HepG2 (cell line): ENCODE data around the gene POU3F3. TPM values are rescaled to one million over a fixed set of nuclear protein-coding genes. Genes with fewer than 3 reads are reported as not detected.

Experiments used
- ATAC-seq: fragments of 200-7000 bp; cut with Tn5 transposase; 3 replicates; pipeline ENCODE4 v1.9.1; 2020; ENCODE audit warnings: mild to moderate bottlenecking, moderate library complexity
- BruUV-seq: library from RNA; stranded (reverse); fragments of 400-500 nt; replicated peaks from 2 replicates; lab custom pipeline; 2021; lab: Mats Ljungman, UMichigan
- CTCF ChIA-PET: fragments of 300-600 bp; formaldehyde crosslinking; extraction: SDS; loops from one replicate; lab custom pipeline; 2021; ENCODE audit warnings: low total read pairs, inconsistent platforms, low intra/inter-chr PET ratio; lab: Yijun Ruan, JAX
- POLR2A ChIA-PET: fragments of 350-600 bp; sonication (Branson Sonifier 250); formaldehyde crosslinking; loops from one replicate; lab custom pipeline; 2020; ENCODE audit warnings: antibody characterized with exemption, inconsistent platforms; lab: Yijun Ruan, JAX
- DNase-seq: peaks from one replicate; pipeline ENCODE4 v3.0.0-alpha.2; 2015; ENCODE audit warnings: low spot score
- FAIRE-seq: peaks from 3 replicates; lab custom pipeline; 2011; peaks lifted over from hg19 to GRCh38; lab: Jason Lieb, UNC
- H2AFZ ChIP-seq: one replicate; pipeline ENCODE4 v1.6.1; 2011; ENCODE audit warnings: low read length, inconsistent platforms
- H3K27ac ChIP-seq: fragments of 300-600 bp; 3 replicates; pipeline ENCODE4 v1.8.0; 2011; ENCODE audit warnings: mixed run types, mild to moderate bottlenecking, mixed read lengths, low read length, inconsistent platforms; ENCODE audit not compliant: insufficient read depth; ENCODE audit errors: extremely low read length
- H3K27me3 ChIP-seq, 2 experiments: fragments of 200-600 bp in 1 of 2; 2 replicates in 1 of 2; 3 replicates in 1 of 2; pipeline versions ENCODE4 v1.6.0 to v1.8.0; 2011; ENCODE audit warnings: low read length in 2 of 2, mild to moderate bottlenecking in 2 of 2, moderate library complexity in 2 of 2, inconsistent platforms in 1 of 2; ENCODE audit not compliant: insufficient read depth in 2 of 2, control insufficient read depth in 1 of 2
- H3K36me3 ChIP-seq, 2 experiments: fragments of 200-600 bp in 1 of 2; replicated peaks in 1 of 2; 2 replicates in 1 of 2; 3 replicates in 1 of 2; pipeline versions ENCODE4 v1.5.1 to v1.8.0; 2011; ENCODE audit warnings: low read length in 2 of 2, inconsistent platforms in 1 of 2; ENCODE audit not compliant: insufficient read depth in 2 of 2, control insufficient read depth in 1 of 2
- H3K4me1 ChIP-seq: 2 replicates; pipeline ENCODE4 v1.5.1; 2012; ENCODE audit warnings: low read length, inconsistent platforms; ENCODE audit not compliant: insufficient read depth
- H3K4me2 ChIP-seq: 2 replicates; pipeline ENCODE4 v1.6.0; 2011; ENCODE audit warnings: low read depth, low read length, inconsistent platforms
- H3K4me3 ChIP-seq, 3 experiments: fragments of 200-600 bp in 1 of 3; sonication (generic), shearing (Covaris generic) in 1 of 3; replicated peaks in 1 of 3; 2 replicates each; pipeline ENCODE4 v1.5.1; 2011 to 2016; ENCODE audit warnings: low read length in 3 of 3, inconsistent platforms in 2 of 3, low read depth in 2 of 3, mild to moderate bottlenecking in 2 of 3, control low read depth in 1 of 3, mixed read lengths in 1 of 3; ENCODE audit not compliant: insufficient read depth in 1 of 3
- H3K79me2 ChIP-seq: one replicate; pipeline ENCODE4 v1.6.1; 2011; ENCODE audit warnings: low read length, inconsistent platforms; ENCODE audit not compliant: insufficient read depth
- H3K9ac ChIP-seq: 2 replicates; pipeline ENCODE4 v1.6.0; 2011; ENCODE audit warnings: mild to moderate bottlenecking, low read depth, low read length, inconsistent platforms; ENCODE audit not compliant: insufficient read depth
- H3K9me3 ChIP-seq: 2 replicates; pipeline ENCODE4 v1.5.1; 2012; ENCODE audit warnings: mild to moderate bottlenecking, low read length
- H4K20me1 ChIP-seq: 2 replicates; pipeline ENCODE4 v1.6.0; 2011; ENCODE audit warnings: inconsistent platforms, mild to moderate bottlenecking, low read length, moderate library complexity; ENCODE audit not compliant: insufficient read depth
- CC2D1A ChIP-seq: sonication (generic); formaldehyde crosslinking; IDR thresholded peaks from 2 replicates; pipeline ENCODE4 v1.8.1; 2023; ENCODE audit warnings: mild to moderate bottlenecking, missing genetic modification reagents
- DNMT1 ChIP-seq: sonication (generic); formaldehyde crosslinking; IDR thresholded peaks from 2 replicates; pipeline ENCODE4 v1.5.1; 2020; ENCODE audit warnings: mild to moderate bottlenecking, missing genetic modification reagents
- FIP1L1 ChIP-seq: fragments of 200-400 bp; formaldehyde crosslinking; IDR thresholded peaks from 2 replicates; pipeline ENCODE4 v1.6.1; 2018; ENCODE audit warnings: low read depth, mild to moderate bottlenecking, low read length, moderate library complexity, borderline replicate concordance; ENCODE audit not compliant: insufficient read depth
- HOXA7 ChIP-seq: sonication (generic); formaldehyde crosslinking; IDR thresholded peaks from 2 replicates; pipeline ENCODE4 v1.8.1; 2022; ENCODE audit warnings: mild to moderate bottlenecking, missing genetic modification reagents, moderate library complexity
- MBD4 ChIP-seq: IDR thresholded peaks from 2 replicates; pipeline ENCODE4 v1.6.1; 2012; ENCODE audit warnings: low read length, inconsistent platforms, borderline replicate concordance
- REL ChIP-seq: sonication (generic); formaldehyde crosslinking; conservative IDR thresholded peaks from 2 replicates; pipeline ENCODE4 v1.8.0; 2022; ENCODE audit warnings: mild to moderate bottlenecking, missing genetic modification reagents, moderate library complexity
- TARDBP ChIP-seq: sonication (generic); formaldehyde crosslinking; IDR thresholded peaks from 2 replicates; pipeline ENCODE4 v1.8.0; 2022; ENCODE audit warnings: mild to moderate bottlenecking, missing genetic modification reagents
- TBX3 ChIP-seq: fragments of 450-650 bp; IDR thresholded peaks from 2 replicates; pipeline ENCODE4 v1.6.1; 2017; ENCODE audit warnings: antibody characterized with exemption, mild to moderate bottlenecking, inconsistent platforms, borderline replicate concordance
- ZKSCAN5 ChIP-seq: sonication (generic); formaldehyde crosslinking; IDR thresholded peaks from 2 replicates; pipeline ENCODE4 v1.5.1; 2020; ENCODE audit warnings: mild to moderate bottlenecking, missing genetic modification reagents
- ZNF569 ChIP-seq: sonication (generic); formaldehyde crosslinking; IDR thresholded peaks from 2 replicates; pipeline ENCODE4 v1.5.0; 2020; ENCODE audit warnings: mild to moderate bottlenecking, missing genetic modification reagents, moderate library complexity, borderline replicate concordance
- WGBS: methylation state at CpG from one replicate; pipeline ENCODE4 v1.1.6; 2017; ENCODE audit warnings: low lambda C conversion rate; 5-methylcytosine and 5-hydroxymethylcytosine counted together
- in situ Hi-C: cut with HindIII; loops from 2 replicates; pipeline ENCODE4 v1.10.0; 2017; ENCODE audit warnings: low pct_unique_long_range_greater_than_20kb; ENCODE audit not compliant: extremely low pct_ligation_motif_present
- intact Hi-C: fragments of 100-400 bp; cut with micrococcal nuclease; formaldehyde crosslinking; loops from one replicate; pipeline ENCODE4 v1.10.0; 2022; ENCODE audit not compliant: unreplicated experiment
- polyA plus RNA-seq, 8 experiments: library from polyadenylated mRNA; depleted of rRNA in 3 of 8; stranded (reverse) in 7 of 8; unstranded in 1 of 8; fragments of >200 nt; fragmentation: Illumina TruSeq in 4 of 8; extraction: Trizol in 4 of 8; gene quantifications; 2 replicates each; pipeline versions ENCODE4 v1.2.1 to v1.2.3, GENCODE V29; 2011 to 2016; ENCODE audit warnings: low read depth in 4 of 8, missing spikeins in 1 of 8, mixed read lengths in 1 of 8; ENCODE audit not compliant: insufficient read depth in 1 of 8
- total RNA-seq, 5 experiments: library from RNA; depleted of rRNA; stranded (reverse); fragments of >200 nt; fragmentation: Illumina TruSeq; extraction: Trizol; gene quantifications; 2 replicates each; pipeline ENCODE4 v1.2.3, GENCODE V29; 2016; ENCODE audit warnings: low read depth in 1 of 5
- TF ChIP-seq, protein P1 (sequence below): sonication (generic); formaldehyde crosslinking; IDR thresholded peaks from 2 replicates; pipeline ENCODE4 v1.4.0; 2020; ENCODE audit warnings: mild to moderate bottlenecking, missing genetic modification reagents

POU3F3 gene
- total and polyA plus RNA-seq, 2 of the 13 experiments (the other 11 are each of a cell fraction or from before 2014, with no cell fraction given): not detected

DNA sequence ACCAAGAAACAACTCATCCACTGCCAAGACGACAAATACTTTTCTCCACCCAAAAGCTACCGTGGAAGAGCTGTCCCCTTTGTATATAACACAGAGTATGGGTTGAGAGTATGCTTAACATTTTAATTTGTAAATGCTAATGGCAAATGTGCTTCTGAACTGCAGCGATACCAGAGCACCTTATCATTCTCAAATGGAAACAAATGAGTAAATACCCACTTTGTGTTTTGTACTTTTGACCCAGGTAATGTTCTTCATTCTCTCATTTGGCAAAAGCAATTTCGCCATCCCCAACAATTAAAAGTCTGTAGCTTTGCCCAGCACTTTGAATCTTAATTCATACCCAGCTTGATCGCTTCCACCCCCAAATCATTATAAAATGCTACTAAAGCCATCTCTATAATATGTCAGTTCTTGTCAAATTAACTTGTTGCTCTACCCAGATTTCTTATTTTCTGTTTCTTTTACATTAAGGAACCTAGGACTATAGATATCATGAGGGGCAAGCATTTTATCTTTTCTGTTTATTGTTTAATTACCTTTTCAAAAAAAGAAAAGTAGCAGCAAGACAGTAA, 6.2 kb upstream of the POU3F3 start:
- Histone ChIP-seq H3K27ac (no peak overlapping the region), H3K4me1 (no peaks in the 10 kb centered on the region), H2AFZ (no peak overlapping the region), H3K9me3 (no peaks in the 10 kb centered on the region), H3K9ac (no peak overlapping the region), H3K79me2 (no peaks in the 10 kb centered on the region), H3K36me3 (no peaks in the 10 kb centered on the region), H3K4me3 (no peak overlapping the region), H4K20me1 (no peaks in the 10 kb centered on the region), H3K27me3 (peaks cover 8 to 80% of the 10 kb centered on the region in 2 experiments), H3K4me2 (no peak overlapping the region)
- ChIA-PET CTCF (no interaction called here), POLR2A (no interaction called here)
- intact Hi-C loops (no loop called here), in situ Hi-C loops (no loop called here)
- DNase-seq (no peak), FAIRE-seq (no peak), ATAC-seq (no peak)
- WGBS: 5% methylated on average over 5 of the region's 5 CpGs
- no TSS peak for BruUV-seq
- no peak for TF ChIP-seq TBX3
- TF ChIP-seq FIP1L1: no peak
- TF ChIP-seq, protein P1, sequence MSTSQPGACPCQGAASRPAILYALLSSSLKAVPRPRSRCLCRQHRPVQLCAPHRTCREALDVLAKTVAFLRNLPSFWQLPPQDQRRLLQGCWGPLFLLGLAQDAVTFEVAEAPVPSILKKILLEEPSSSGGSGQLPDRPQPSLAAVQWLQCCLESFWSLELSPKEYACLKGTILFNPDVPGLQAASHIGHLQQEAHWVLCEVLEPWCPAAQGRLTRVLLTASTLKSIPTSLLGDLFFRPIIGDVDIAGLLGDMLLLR (CRISPR knock-in tag): no peak
- no peak for TF ChIP-seq ZKSCAN5 (CRISPR knock-in tag)
- TF ChIP-seq MBD4: no peak
- no peak for TF ChIP-seq TARDBP (CRISPR knock-in tag)
- TF ChIP-seq CC2D1A (CRISPR knock-in tag): no peak
- no peak for TF ChIP-seq DNMT1 (CRISPR knock-in tag)
- no peak for TF ChIP-seq HOXA7 (CRISPR knock-in tag)
- no peak for TF ChIP-seq REL (CRISPR knock-in tag)
- no peak for TF ChIP-seq ZNF569 (CRISPR knock-in tag)
